ENCODE measurements around the gene CBX3. TPM values are rescaled to one million over a fixed set of nuclear protein-coding genes. Genes with fewer than 3 reads are reported as not detected.

Gene CBX3
- total RNA-seq, 1 experiment from 2014 or later = 215 TPM

GRCh38 chr7:26191233-26191973 is 10.1 kb upstream of the CBX3 start:
- Histone ChIP-seq H3K4me3 (ENCODE audit: low read depth, low read length) (no peak overlapping the region), H3K36me3 (ENCODE audit: control insufficient read depth, insufficient read depth, low read length) (peaks cover 6% of the 10 kb centered on the region), H3K4me1 (peaks cover 12% of the 10 kb centered on the region), H3K27me3 (replicated peaks; ENCODE audit: control insufficient read depth, insufficient read depth, low read length) (no peaks in the 10 kb centered on the region), H3K9me3 (no peaks in the 10 kb centered on the region)
- CTCF ChIA-PET = no interaction called here
- H3K27me3 Mint-ChIP-seq (ENCODE audit: insufficient read depth, unreplicated experiment) = no peaks in the 10 kb centered on the region
- H3K4me3 Mint-ChIP-seq (ENCODE audit: unreplicated experiment) = no peak overlapping the region
- DNase-seq = no peak
- BruUV-seq (replicated peaks) = no TSS peak
- intact Hi-C loops (cut with micrococcal nuclease; ENCODE audit: unreplicated experiment) = no loop called here
- TF ChIP-seq CTCF (IDR thresholded peaks at IDR 0.05; ENCODE audit: insufficient read depth in 1 of 2, low read depth in 1 of 2, low read length in 1 of 2, severe bottlenecking in 1 of 2, unreplicated experiment in 1 of 2) = no peak
- peaks cover 28% of the 10 kb centered on the region for H3K4me1 Mint-ChIP-seq (ENCODE audit: low read depth, unreplicated experiment)
- peaks cover 100% of the 10 kb centered on the region for H3K36me3 Mint-ChIP-seq (ENCODE audit: insufficient read depth, unreplicated experiment)
- no peaks in the 10 kb centered on the region for H3K9me3 Mint-ChIP-seq (ENCODE audit: unreplicated experiment)
- POLR2A ChIA-PET = interaction anchor here (0.6 kb wide), 1 partner anchor 42 kb away, joined by 6 read pairs; no protein-coding TSS in a partner anchor
- no peak overlapping the region for H3K27ac Mint-ChIP-seq (ENCODE audit: unreplicated experiment)

DNA sequence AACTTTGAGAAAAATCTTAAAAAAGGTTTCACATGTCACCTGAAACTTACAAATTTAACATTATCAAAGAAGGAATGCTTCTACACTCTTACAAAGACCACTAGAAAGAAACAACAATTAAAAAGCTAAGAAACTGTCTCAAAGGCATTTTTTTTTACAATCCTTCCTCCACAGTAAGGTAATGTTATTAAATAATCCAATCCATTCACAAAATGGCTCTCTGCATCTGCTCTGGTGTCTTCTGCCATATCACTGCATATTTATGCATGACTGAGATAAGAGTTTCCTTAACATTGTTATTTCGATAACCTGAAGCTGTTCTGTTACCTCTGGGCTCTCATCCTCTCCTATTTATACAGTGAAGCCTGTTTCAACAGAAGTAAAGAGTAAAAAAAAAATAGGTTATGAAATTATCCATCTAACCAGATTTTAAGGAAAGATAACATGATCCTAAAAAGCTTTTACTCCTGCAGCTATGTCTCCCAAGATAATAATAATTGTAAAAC is 9.5 kb upstream of the CBX3 start:
- DNase-seq = no peak
- intact Hi-C loops (cut with micrococcal nuclease; ENCODE audit: unreplicated experiment) = no loop called here
- no peak overlapping the region for H3K4me3 Mint-ChIP-seq (ENCODE audit: unreplicated experiment)
- POLR2A ChIA-PET = no interaction called here
- no peak for TF ChIP-seq CTCF (IDR thresholded peaks at IDR 0.05; ENCODE audit: insufficient read depth in 1 of 2, low read depth in 1 of 2, low read length in 1 of 2, severe bottlenecking in 1 of 2, unreplicated experiment in 1 of 2)
- peaks cover 19% of the 10 kb centered on the region for H3K4me1 ChIP-seq
- BruUV-seq (replicated peaks) = TSS peak; percentile 49
- H3K4me3 ChIP-seq (ENCODE audit: low read depth, low read length) = no peak overlapping the region
- peaks cover 100% of the 10 kb centered on the region for H3K36me3 Mint-ChIP-seq (ENCODE audit: insufficient read depth, unreplicated experiment)
- peaks cover 6% of the 10 kb centered on the region for H3K36me3 ChIP-seq (ENCODE audit: control insufficient read depth, insufficient read depth, low read length)
- no peaks in the 10 kb centered on the region for H3K9me3 Mint-ChIP-seq (ENCODE audit: unreplicated experiment)
- no peaks in the 10 kb centered on the region for H3K9me3 ChIP-seq
- peaks cover 34% of the 10 kb centered on the region for H3K4me1 Mint-ChIP-seq (ENCODE audit: low read depth, unreplicated experiment)
- no peaks in the 10 kb centered on the region for H3K27me3 Mint-ChIP-seq (ENCODE audit: insufficient read depth, unreplicated experiment)
- CTCF ChIA-PET = no interaction called here
- no peaks in the 10 kb centered on the region for H3K27me3 ChIP-seq (replicated peaks; ENCODE audit: control insufficient read depth, insufficient read depth, low read length)
- no peak overlapping the region for H3K27ac Mint-ChIP-seq (ENCODE audit: unreplicated experiment)

- Histone ChIP-seq H3K27me3 (replicated peaks; ENCODE audit: control insufficient read depth, insufficient read depth, low read length) (no peaks in the 10 kb centered on the region), H3K4me1 (peaks cover 24% of the 10 kb centered on the region), H3K9me3 (no peaks in the 10 kb centered on the region), H3K36me3 (ENCODE audit: control insufficient read depth, insufficient read depth, low read length) (peaks cover 6% of the 10 kb centered on the region), H3K4me3 (ENCODE audit: low read depth, low read length) (no peak overlapping the region)
- TF ChIP-seq CTCF (IDR thresholded peaks at IDR 0.05; ENCODE audit: insufficient read depth in 1 of 2, low read depth in 1 of 2, low read length in 1 of 2, severe bottlenecking in 1 of 2, unreplicated experiment in 1 of 2) = no peak
- BruUV-seq (replicated peaks) = no TSS peak
- H3K4me1 Mint-ChIP-seq (ENCODE audit: low read depth, unreplicated experiment) = peaks cover 39% of the 10 kb centered on the region
- H3K36me3 Mint-ChIP-seq (ENCODE audit: insufficient read depth, unreplicated experiment) = peaks cover 100% of the 10 kb centered on the region
- no peaks in the 10 kb centered on the region for H3K9me3 Mint-ChIP-seq (ENCODE audit: unreplicated experiment)
- H3K27me3 Mint-ChIP-seq (ENCODE audit: insufficient read depth, unreplicated experiment) = no peaks in the 10 kb centered on the region
- CTCF ChIA-PET = no interaction called here
- intact Hi-C loops (cut with micrococcal nuclease; ENCODE audit: unreplicated experiment) = no loop called here
- H3K4me3 Mint-ChIP-seq (ENCODE audit: unreplicated experiment) = no peak overlapping the region
- POLR2A ChIA-PET = no interaction called here
- no peak for DNase-seq
- peak overlapping the region; percentile 83 for H3K27ac Mint-ChIP-seq (ENCODE audit: unreplicated experiment)
Observed at GRCh38 chr7:26192485-26193087, 9.0 kb upstream of the CBX3 start.
